22Rv1 (cell line): ENCODE data around the gene SYNRG.

Source experiments
- H3K27ac ChIP-seq: fragments of 450-650 bp; 2 replicates; pipeline ENCODE4 v1.5.1; 2017
- ZFX ChIP-seq: fragments of 450-650 bp; IDR thresholded peaks from 2 replicates; pipeline ENCODE4 v1.6.1; 2017; ENCODE audit warnings: antibody characterized with exemption, borderline replicate concordance
- TF ChIP-seq, protein P1 (sequence below): fragments of 450-650 bp; IDR thresholded peaks from 2 replicates; pipeline ENCODE4 v1.5.1; 2017; ENCODE audit warnings: mild to moderate bottlenecking

The SYNRG gene

DNA sequence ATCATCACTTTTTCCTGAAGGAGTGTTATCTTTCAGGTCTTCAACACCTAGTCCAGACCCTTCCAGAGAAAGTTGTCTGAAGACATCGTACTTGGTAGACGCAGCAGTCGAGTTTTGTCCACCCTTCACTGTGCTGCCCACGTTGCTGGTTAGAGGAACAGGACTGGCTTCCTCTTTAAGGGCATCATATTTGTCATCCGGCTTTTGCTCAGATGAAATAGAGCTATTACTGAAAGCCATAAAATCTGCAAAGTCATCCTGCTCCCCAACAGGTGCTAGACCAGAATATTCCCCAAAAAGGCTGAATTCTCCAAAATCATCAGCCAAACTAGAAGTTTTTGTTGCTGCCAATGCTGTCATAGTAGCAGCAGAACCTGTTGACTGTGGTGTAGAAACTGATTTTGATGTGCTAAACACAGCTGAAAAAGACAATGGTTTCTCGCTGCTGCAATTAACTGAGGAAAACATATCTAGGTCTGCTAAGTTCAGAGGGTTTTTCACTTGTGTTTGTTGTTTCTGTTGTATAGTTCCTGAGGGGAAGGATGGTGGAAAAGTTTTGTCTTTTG, 55.7 kb downstream of the SYNRG start:
- TF ChIP-seq ZFX = no peak
- TF ChIP-seq, protein P1, sequence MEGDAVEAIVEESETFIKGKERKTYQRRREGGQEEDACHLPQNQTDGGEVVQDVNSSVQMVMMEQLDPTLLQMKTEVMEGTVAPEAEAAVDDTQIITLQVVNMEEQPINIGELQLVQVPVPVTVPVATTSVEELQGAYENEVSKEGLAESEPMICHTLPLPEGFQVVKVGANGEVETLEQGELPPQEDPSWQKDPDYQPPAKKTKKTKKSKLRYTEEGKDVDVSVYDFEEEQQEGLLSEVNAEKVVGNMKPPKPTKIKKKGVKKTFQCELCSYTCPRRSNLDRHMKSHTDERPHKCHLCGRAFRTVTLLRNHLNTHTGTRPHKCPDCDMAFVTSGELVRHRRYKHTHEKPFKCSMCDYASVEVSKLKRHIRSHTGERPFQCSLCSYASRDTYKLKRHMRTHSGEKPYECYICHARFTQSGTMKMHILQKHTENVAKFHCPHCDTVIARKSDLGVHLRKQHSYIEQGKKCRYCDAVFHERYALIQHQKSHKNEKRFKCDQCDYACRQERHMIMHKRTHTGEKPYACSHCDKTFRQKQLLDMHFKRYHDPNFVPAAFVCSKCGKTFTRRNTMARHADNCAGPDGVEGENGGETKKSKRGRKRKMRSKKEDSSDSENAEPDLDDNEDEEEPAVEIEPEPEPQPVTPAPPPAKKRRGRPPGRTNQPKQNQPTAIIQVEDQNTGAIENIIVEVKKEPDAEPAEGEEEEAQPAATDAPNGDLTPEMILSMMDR = no peak
- H3K27ac ChIP-seq = no peak overlapping the region

DNA sequence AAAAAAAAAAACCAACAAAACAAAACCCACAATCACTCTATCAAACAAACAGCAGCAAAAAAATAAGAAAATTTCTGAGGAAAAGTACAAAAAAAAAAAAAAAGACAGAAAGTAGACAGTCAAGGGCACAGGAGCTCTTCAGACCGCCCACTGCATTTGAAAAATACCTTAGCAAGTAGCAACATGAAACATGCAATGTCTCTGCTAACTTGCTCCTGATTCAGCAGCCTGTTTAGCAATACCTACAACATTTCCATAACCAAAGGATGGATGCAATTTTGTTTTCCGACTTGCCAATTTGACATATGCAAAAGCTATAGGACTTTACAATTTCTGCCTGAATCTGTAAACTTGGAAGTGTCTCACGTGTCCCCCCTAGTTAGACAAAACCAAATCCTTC, 57.4 kb downstream of the SYNRG start:
- H3K27ac ChIP-seq = no peak overlapping the region
- TF ChIP-seq, protein P1 = no peak
- TF ChIP-seq ZFX = no peak

DNA sequence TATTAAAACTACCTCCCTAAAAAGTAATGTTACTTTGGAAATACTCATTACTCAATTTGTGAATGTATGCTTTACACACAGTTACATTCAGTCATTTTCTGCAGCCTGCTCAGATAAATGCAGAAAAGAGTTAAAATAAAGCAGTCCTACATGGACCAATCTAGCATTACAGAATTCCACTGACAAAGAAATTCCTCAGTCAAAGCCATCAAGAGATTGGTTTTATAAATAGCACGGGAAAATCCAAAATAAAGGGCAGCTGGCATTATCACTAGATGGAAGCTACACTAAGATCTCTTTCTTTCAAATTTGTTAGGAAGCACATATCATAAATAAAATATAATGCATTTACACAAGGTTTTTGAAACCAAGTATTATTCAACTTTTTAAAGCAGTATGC, 61.2 kb downstream of the SYNRG start:
- no peak overlapping the region for H3K27ac ChIP-seq

DNA sequence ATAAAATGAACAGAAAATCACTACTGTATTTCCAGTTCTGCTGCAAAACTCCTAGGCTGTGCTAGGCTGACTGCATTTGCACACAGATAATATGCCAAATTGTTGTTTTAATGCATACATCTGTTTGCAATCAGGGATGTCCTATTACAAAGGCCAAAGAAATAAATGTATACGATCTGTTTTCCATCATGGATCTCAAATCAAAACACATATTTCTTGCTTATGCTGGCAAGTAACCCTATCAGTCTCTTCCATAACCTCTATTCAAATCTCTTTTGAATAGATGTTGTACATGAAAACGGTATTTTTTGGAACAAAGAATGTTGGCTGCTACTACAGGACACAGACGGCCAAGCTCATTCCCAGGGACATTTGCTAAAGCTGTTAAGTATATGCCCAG, 62.9 kb downstream of the SYNRG start:
- TF ChIP-seq, protein P1 = no peak
- TF ChIP-seq ZFX = no peak
- no peak overlapping the region for H3K27ac ChIP-seq

More for the DNA sequence above, 61.2 kb downstream of the SYNRG start:
- TF ChIP-seq, protein P1 = no peak
- no peak for TF ChIP-seq ZFX

DNA sequence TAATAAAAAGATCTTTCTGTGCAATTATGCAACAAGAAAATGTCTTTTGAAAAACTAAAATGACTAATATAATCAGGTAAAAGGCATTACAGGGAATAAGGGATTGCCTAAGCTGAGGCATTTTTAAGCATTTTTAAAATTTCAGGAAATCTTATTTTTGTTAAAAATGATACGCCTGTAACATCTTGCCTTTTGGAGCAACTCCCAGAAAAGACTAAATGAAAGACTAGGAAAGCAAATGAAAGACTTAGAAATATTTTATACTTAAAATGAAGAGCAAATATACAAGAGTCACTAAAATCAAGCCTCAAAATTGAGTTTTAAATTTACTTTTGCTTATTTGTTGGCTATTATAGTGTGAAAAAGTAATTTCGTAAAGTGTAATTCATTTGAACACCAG, 63.7 kb downstream of the SYNRG start:
- no peak for TF ChIP-seq ZFX
- TF ChIP-seq, protein P1 = no peak

DNA sequence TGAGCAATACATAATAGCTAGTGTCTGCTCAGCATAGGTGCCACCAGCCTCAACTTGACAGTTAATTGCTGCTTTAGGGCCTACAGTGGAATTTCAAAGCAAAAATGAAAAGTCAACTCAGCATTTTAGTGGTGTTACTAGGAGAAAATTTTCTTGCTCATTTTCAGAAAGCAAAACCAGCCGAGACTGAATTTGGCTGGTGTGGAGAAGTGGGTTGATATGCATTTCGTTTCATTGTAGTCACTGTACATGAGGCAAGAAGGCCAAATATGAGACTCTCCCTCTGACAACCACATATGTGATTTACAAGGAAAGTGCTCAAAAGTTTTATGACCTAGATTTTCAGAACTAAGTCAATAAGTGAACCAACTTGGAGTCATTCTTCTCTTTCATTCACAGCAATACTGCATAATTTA, 65.6 kb downstream of the SYNRG start:
- no peak overlapping the region for H3K27ac ChIP-seq
- TF ChIP-seq ZFX = no peak
- TF ChIP-seq, protein P1 = no peak

More for the DNA sequence above, 63.7 kb downstream of the SYNRG start:
- H3K27ac ChIP-seq = no peak overlapping the region

DNA sequence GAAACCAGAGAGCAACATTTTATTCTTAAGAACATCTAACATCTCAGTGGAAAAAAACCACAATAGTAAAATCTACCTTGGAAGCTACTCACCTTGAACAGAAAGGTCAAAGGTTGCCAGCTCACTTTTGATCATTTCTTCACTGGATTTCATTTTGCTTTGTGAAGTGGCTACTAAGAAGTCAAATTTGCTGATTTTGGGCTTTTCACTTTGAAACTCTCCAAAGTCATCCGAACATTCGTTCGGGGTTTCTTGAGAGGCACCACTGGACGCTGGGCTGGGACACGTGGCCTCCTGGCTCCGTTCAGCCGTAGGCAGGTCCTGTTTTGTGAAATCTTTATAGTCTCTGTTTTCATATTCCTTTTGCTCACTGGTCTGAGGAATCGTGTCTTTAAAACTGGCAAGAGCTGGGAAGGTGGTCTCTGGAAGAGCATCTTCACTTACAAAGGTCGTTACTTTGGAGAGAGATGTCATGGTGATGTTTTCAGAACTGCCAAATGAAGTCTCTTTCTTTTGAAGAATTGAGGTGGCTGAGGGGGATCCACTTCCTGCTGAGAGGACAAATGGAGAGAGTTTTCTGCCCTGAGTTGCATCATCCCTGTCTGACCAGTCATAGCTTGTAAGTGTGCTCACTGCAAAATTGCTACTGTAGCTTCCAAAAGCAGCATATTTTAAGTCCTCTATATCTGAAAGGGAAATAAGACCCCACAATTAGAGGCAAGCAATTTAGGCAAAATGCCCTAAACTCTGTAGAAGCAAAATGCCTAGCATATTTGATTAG, 67.1 kb downstream of the SYNRG start:
- no peak for TF ChIP-seq ZFX
- TF ChIP-seq, protein P1 = no peak
- no peak overlapping the region for H3K27ac ChIP-seq
